A549 (cell line): Measurements from ENCODE around the gene CEP78. TPM values are rescaled to one million over a fixed set of nuclear protein-coding genes. Genes with fewer than 3 reads are reported as not detected.

Experiments used
- ATAC-seq, 2 experiments: fragments of 200-7000 bp in 1 of 2; fragments of >200 bp in 1 of 2; cut with Nextera tagmentation in 1 of 2; cut with Tn5 transposase in 1 of 2; 3 replicates each; pipeline versions ENCODE4 v1.8.0 to v1.9.1; 2018 to 2020; ENCODE audit warnings: mild to moderate bottlenecking in 1 of 2, moderate library complexity in 1 of 2
- CTCF ChIA-PET: fragments of 300-600 bp; sonication (Branson Sonifier 250); formaldehyde crosslinking; extraction: SDS; loops from one replicate; lab custom pipeline; 2021; ENCODE audit warnings: antibody characterized with exemption, inconsistent platforms; lab: Yijun Ruan, JAX
- POLR2A ChIA-PET: fragments of 350-600 bp; formaldehyde crosslinking; extraction: SDS; loops from one replicate; lab custom pipeline; 2021; ENCODE audit warnings: antibody characterized with exemption, inconsistent platforms; lab: Yijun Ruan, JAX
- DNase-seq, 2 experiments: peaks; one replicate each; pipeline versions ENCODE4 v3.0.0 to v3.0.0-alpha.2; 2011 to 2016; ENCODE audit warnings: low read depth in 1 of 2, low spot score in 1 of 2
- FAIRE-seq: peaks from 2 replicates; lab custom pipeline; 2011; peaks lifted over from hg19 to GRCh38; lab: Jason Lieb, UNC
- H3K27ac ChIP-seq, 2 experiments: fragments of >200 bp; sonication (Bioruptor Twin); formaldehyde crosslinking; 3 replicates each; pipeline ENCODE4 v1.5.1; 2016 to 2017
- H3K4me1 ChIP-seq: fragments of >200 bp; sonication (Bioruptor Twin); formaldehyde crosslinking; 3 replicates; pipeline ENCODE4 v1.6.1; 2016
- H3K4me2 ChIP-seq: fragments of >200 bp; sonication (Bioruptor Twin); formaldehyde crosslinking; 3 replicates; pipeline ENCODE4 v1.6.1; 2016
- H3K4me3 ChIP-seq: fragments of >200 bp; sonication (Bioruptor Twin); formaldehyde crosslinking; 3 replicates; pipeline ENCODE4 v1.5.1; 2016
- H3K9me3 ChIP-seq: fragments of >200 bp; sonication (Bioruptor Twin); formaldehyde crosslinking; 3 replicates; pipeline ENCODE4 v1.6.1; 2016
- BHLHE40 ChIP-seq: IDR thresholded peaks from 2 replicates; pipeline ENCODE4 v1.6.1; 2012; ENCODE audit warnings: low read depth, low read length, inconsistent platforms
- CEBPB ChIP-seq, 2 experiments: fragments of >200 bp in 1 of 2; sonication (Bioruptor Twin) in 1 of 2; formaldehyde crosslinking in 1 of 2; IDR thresholded peaks; 2 replicates each; pipeline ENCODE4 v1.6.1; 2012 to 2016
- CHD4 ChIP-seq: fragments of 200-600 bp; sonication (generic); IDR thresholded peaks from 2 replicates; pipeline ENCODE4 v1.6.1; 2016; ENCODE audit warnings: antibody characterized with exemption, mild to moderate bottlenecking, borderline replicate concordance
- EHF ChIP-seq: fragments of 250-450 bp; sonication (Bioruptor Pico); IDR thresholded peaks from 2 replicates; pipeline ENCODE4 v1.5.0; 2020; ENCODE audit warnings: mild to moderate bottlenecking
- EP300 ChIP-seq, 2 experiments: fragments of >200 bp; sonication (Bioruptor Twin); formaldehyde crosslinking; IDR thresholded peaks; 2 replicates in 1 of 2; 3 replicates in 1 of 2; pipeline ENCODE4 v1.6.1; 2016 to 2017
- ESRRA ChIP-seq: fragments of 150-350 bp; IDR thresholded peaks from 2 replicates; pipeline ENCODE4 v1.6.1; 2014; ENCODE audit warnings: mild to moderate bottlenecking, low read length, borderline replicate concordance
- FOSL2 ChIP-seq, 2 experiments: fragments of 450-650 bp in 1 of 2; fragments of >200 bp in 1 of 2; sonication (Bioruptor Twin) in 1 of 2; formaldehyde crosslinking; IDR thresholded peaks; 2 replicates each; pipeline versions ENCODE4 v1.5.0 to v1.6.1; 2016 to 2020; ENCODE audit warnings: mild to moderate bottlenecking in 1 of 2, moderate library complexity in 1 of 2
- FOXS1 ChIP-seq: fragments of 250-450 bp; sonication (Bioruptor Pico); IDR thresholded peaks from 2 replicates; pipeline ENCODE4 v1.5.0; 2020; ENCODE audit warnings: mild to moderate bottlenecking, moderate library complexity
- HOXA7 ChIP-seq: fragments of 250-450 bp; sonication (Bioruptor Pico); IDR thresholded peaks from 2 replicates; pipeline ENCODE4 v1.5.0; 2020; ENCODE audit warnings: mild to moderate bottlenecking, moderate library complexity
- HOXB13 ChIP-seq: fragments of 250-450 bp; sonication (Bioruptor Pico); IDR thresholded peaks from 2 replicates; pipeline ENCODE4 v1.5.0; 2020; ENCODE audit warnings: low read depth, mild to moderate bottlenecking, moderate library complexity
- JUNB ChIP-seq: fragments of >200 bp; sonication (Bioruptor Twin); formaldehyde crosslinking; IDR thresholded peaks from 2 replicates; pipeline ENCODE4 v1.6.1; 2016
- KDM1A ChIP-seq: fragments of 200-600 bp; sonication (generic); IDR thresholded peaks from 2 replicates; pipeline ENCODE4 v1.6.1; 2016; ENCODE audit warnings: low read depth, mild to moderate bottlenecking
- NPAS2 ChIP-seq: fragments of 250-450 bp; sonication (Bioruptor Pico); IDR thresholded peaks from 2 replicates; pipeline ENCODE4 v1.8.0; 2022; ENCODE audit warnings: mild to moderate bottlenecking, moderate library complexity, borderline replicate concordance
- POLR2A ChIP-seq: IDR thresholded peaks from 2 replicates; pipeline ENCODE4 v1.6.1; 2012; ENCODE audit warnings: mild to moderate bottlenecking, low read length
- RNF2 ChIP-seq: fragments of 200-600 bp; sonication (generic); IDR thresholded peaks from 2 replicates; pipeline ENCODE4 v1.6.1; 2016; ENCODE audit warnings: low read depth, mild to moderate bottlenecking, antibody characterized with exemption, moderate library complexity, borderline replicate concordance
- SMC3 ChIP-seq: fragments of >200 bp; sonication (Bioruptor Twin); formaldehyde crosslinking; IDR thresholded peaks from 3 replicates; pipeline ENCODE4 v1.6.1; 2018; ENCODE audit warnings: inconsistent platforms
- SREBF2 ChIP-seq: fragments of 450-650 bp; IDR thresholded peaks from 2 replicates; pipeline ENCODE4 v1.6.1; 2014; ENCODE audit warnings: mild to moderate bottlenecking, moderate library complexity
- TFCP2L1 ChIP-seq: fragments of 250-450 bp; sonication (Bioruptor Pico); IDR thresholded peaks from 2 replicates; pipeline ENCODE4 v1.5.0; 2021; ENCODE audit warnings: mild to moderate bottlenecking
- ZC3H11A ChIP-seq: fragments of 450-650 bp; IDR thresholded peaks from 2 replicates; pipeline ENCODE4 v1.6.1; 2014; ENCODE audit warnings: antibody characterized with exemption, mild to moderate bottlenecking
- ZFP36 ChIP-seq: fragments of 450-650 bp; IDR thresholded peaks from 2 replicates; pipeline ENCODE4 v1.6.1; 2014; ENCODE audit warnings: borderline replicate concordance; ENCODE audit not compliant: partially characterized antibody
- ZNF302 ChIP-seq: fragments of 250-450 bp; sonication (Bioruptor Pico); IDR thresholded peaks from 2 replicates; pipeline ENCODE4 v1.9.0; 2021; ENCODE audit warnings: inconsistent platforms, mild to moderate bottlenecking, moderate library complexity
- WGBS: methylation state at CpG from one replicate; pipeline ENCODE4 v1.1.6; 2017; ENCODE audit errors: missing lambda C conversion rate; 5-methylcytosine and 5-hydroxymethylcytosine counted together
- polyA plus RNA-seq, 4 experiments: library from polyadenylated mRNA; depleted of rRNA in 3 of 4; stranded (reverse); fragments of >200 nt; fragmentation: RNase III in 1 of 4; extraction: RNeasy Plus Mini Kit Qiagen cat#74134 plus additional on column Dnase treatment in 1 of 4; gene quantifications; 2 replicates in 3 of 4; 3 replicates in 1 of 4; pipeline ENCODE4 v1.2.3, GENCODE V29; 2011 to 2017
- TF ChIP-seq, protein P1 (sequence below): fragments of >200 bp; sonication (Bioruptor Twin); formaldehyde crosslinking; IDR thresholded peaks from 3 replicates; pipeline ENCODE4 v1.5.1; 2016
- TF ChIP-seq, protein P2 (sequence below): fragments of >200 bp; sonication (Bioruptor Twin); formaldehyde crosslinking; IDR thresholded peaks from 3 replicates; pipeline ENCODE4 v1.6.1; 2016
- TF ChIP-seq, protein P3 (sequence below): IDR thresholded peaks from 2 replicates; pipeline ENCODE4 v1.6.1; 2012; ENCODE audit warnings: low read depth, borderline replicate concordance
- TF ChIP-seq, protein P4 (sequence below): fragments of 250-450 bp; sonication (Bioruptor Pico); IDR thresholded peaks from 2 replicates; pipeline ENCODE4 v1.5.0; 2020; ENCODE audit warnings: low read depth, mild to moderate bottlenecking, moderate library complexity
- TF ChIP-seq, protein P5 (sequence below): fragments of 450-650 bp; IDR thresholded peaks from 2 replicates; pipeline ENCODE4 v1.6.1; 2014; ENCODE audit warnings: antibody characterized with exemption

Gene CEP78
- polyA plus RNA-seq, 2 of the 4 experiments (the other 2 are of a cell fraction), result 16.5 to 28.9 TPM

DNA sequence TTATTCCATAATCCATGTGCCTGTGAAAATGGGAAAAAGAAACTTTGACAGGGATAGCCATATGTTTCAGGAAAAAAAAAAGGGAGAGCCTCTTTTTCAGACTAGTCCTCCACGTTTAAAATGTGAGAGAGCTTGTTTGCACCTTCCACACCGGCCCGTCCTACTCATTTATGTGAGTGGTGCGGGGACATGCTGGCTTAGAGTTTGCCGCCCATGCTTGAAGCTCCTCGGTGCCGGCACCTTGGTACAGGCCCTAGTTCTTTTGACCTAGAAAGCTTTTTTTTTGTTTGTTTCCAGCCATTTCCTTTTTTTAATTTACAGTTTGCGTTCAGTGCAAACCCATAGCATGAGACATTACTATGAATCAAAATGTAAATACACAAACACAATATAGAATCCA is 88.8 kb downstream of the CEP78 start:
- H3K4me3 ChIP-seq, result no peak overlapping the region
- CTCF ChIA-PET, result interaction anchor here (0.7 to 1.0 kb wide), 2 partner anchors 10 to 20 kb away, joined by 3 read pairs; no protein-coding TSS in a partner anchor
- no peaks in the 10 kb centered on the region for H3K9me3 ChIP-seq
- H3K27ac ChIP-seq, result no peak overlapping the region
- TF ChIP-seq FOXS1 (CRISPR knock-in tag) (no peak), EP300 (IDR thresholded peaks at IDR 0.05) (no peak), RNF2 (no peak), FOSL2 (IDR thresholded peaks at IDR 0.05) (no peak), FOSL2 (CRISPR knock-in tag; IDR thresholded peaks at IDR 0.05) (no peak), ESRRA (no peak), CHD4 (no peak), NPAS2 (CRISPR knock-in tag) (no peak), SMC3 (no peak), ZFP36 (no peak), ZNF302 (CRISPR knock-in tag) (no peak), ZC3H11A (no peak), SREBF2 (no peak), BHLHE40 (no peak)
- TF ChIP-seq, protein P1, sequence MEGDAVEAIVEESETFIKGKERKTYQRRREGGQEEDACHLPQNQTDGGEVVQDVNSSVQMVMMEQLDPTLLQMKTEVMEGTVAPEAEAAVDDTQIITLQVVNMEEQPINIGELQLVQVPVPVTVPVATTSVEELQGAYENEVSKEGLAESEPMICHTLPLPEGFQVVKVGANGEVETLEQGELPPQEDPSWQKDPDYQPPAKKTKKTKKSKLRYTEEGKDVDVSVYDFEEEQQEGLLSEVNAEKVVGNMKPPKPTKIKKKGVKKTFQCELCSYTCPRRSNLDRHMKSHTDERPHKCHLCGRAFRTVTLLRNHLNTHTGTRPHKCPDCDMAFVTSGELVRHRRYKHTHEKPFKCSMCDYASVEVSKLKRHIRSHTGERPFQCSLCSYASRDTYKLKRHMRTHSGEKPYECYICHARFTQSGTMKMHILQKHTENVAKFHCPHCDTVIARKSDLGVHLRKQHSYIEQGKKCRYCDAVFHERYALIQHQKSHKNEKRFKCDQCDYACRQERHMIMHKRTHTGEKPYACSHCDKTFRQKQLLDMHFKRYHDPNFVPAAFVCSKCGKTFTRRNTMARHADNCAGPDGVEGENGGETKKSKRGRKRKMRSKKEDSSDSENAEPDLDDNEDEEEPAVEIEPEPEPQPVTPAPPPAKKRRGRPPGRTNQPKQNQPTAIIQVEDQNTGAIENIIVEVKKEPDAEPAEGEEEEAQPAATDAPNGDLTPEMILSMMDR, result no peak
- TF ChIP-seq, protein P2, sequence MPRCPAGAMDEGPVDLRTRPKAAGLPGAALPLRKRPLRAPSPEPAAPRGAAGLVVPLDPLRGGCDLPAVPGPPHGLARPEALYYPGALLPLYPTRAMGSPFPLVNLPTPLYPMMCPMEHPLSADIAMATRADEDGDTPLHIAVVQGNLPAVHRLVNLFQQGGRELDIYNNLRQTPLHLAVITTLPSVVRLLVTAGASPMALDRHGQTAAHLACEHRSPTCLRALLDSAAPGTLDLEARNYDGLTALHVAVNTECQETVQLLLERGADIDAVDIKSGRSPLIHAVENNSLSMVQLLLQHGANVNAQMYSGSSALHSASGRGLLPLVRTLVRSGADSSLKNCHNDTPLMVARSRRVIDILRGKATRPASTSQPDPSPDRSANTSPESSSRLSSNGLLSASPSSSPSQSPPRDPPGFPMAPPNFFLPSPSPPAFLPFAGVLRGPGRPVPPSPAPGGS, result no peak
- TF ChIP-seq, protein P3, sequence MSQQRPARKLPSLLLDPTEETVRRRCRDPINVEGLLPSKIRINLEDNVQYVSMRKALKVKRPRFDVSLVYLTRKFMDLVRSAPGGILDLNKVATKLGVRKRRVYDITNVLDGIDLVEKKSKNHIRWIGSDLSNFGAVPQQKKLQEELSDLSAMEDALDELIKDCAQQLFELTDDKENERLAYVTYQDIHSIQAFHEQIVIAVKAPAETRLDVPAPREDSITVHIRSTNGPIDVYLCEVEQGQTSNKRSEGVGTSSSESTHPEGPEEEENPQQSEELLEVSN, result no peak
- 94% methylated on average over 8 of the region's 8 CpGs for WGBS
- no peak for FAIRE-seq
- ATAC-seq, result no peak
- H3K4me2 ChIP-seq, result no peak overlapping the region
- H3K4me1 ChIP-seq, result no peaks in the 10 kb centered on the region
- no peak for DNase-seq
- POLR2A ChIA-PET, result interaction anchor here (1.0 kb wide), 1 partner anchor 28 kb away, joined by 4 read pairs; the partner anchor contains the start of gene PSAT1

DNA sequence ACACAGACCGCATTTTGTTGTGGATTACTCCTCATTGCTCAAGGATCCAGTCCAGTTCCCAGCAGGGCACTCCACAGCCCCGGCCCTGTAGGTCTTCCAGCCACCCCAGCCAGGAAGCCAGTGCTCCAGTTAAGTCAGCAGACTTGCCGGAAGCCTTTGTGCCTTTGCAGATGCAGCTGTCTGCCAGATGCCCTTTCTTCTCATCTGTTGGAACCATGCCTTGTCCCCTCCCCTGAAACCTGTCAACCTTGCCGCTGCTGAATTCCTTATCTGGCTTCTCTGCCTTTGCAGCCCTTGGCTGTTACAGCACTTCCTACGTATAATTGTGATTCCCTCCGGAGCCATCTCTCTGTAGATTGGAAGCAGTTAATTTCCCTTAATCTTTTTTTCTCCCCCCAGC is 89.5 kb downstream of the CEP78 start:
- POLR2A ChIA-PET, result interaction anchor here (1.0 kb wide), 1 partner anchor 29 kb away, joined by 4 read pairs; the partner anchor contains the start of gene PSAT1
- FAIRE-seq (no peak), DNase-seq (no peak), ATAC-seq (no peak)
- 97% methylated on average over 6 of the region's 6 CpGs for WGBS
- H3K4me3 ChIP-seq, result no peak overlapping the region
- H3K9me3 ChIP-seq, result no peaks in the 10 kb centered on the region
- no peak for TF ChIP-seq POLR2A
- TF ChIP-seq EHF, result no peak
- TF ChIP-seq, protein P3, result no peak
- no peak for TF ChIP-seq TFCP2L1 (CRISPR knock-in tag)
- TF ChIP-seq EP300 (IDR thresholded peaks at IDR 0.05), result no peak
- TF ChIP-seq HOXB13 (CRISPR knock-in tag), result no peak
- TF ChIP-seq JUNB, result no peak
- no peak for TF ChIP-seq CEBPB (IDR thresholded peaks at IDR 0.05)
- TF ChIP-seq CHD4, result no peak
- TF ChIP-seq, protein P4, sequence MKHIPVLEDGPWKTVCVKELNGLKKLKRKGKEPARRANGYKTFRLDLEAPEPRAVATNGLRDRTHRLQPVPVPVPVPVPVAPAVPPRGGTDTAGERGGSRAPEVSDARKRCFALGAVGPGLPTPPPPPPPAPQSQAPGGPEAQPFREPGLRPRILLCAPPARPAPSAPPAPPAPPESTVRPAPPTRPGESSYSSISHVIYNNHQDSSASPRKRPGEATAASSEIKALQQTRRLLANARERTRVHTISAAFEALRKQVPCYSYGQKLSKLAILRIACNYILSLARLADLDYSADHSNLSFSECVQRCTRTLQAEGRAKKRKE (CRISPR knock-in tag), result no peak
- TF ChIP-seq, protein P5, sequence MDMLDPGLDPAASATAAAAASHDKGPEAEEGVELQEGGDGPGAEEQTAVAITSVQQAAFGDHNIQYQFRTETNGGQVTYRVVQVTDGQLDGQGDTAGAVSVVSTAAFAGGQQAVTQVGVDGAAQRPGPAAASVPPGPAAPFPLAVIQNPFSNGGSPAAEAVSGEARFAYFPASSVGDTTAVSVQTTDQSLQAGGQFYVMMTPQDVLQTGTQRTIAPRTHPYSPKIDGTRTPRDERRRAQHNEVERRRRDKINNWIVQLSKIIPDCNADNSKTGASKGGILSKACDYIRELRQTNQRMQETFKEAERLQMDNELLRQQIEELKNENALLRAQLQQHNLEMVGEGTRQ, result no peak
- no peak for TF ChIP-seq FOXS1 (CRISPR knock-in tag)
- no peak for TF ChIP-seq RNF2
- no peak for TF ChIP-seq KDM1A
- TF ChIP-seq HOXA7 (CRISPR knock-in tag), result no peak
- H3K27ac ChIP-seq, result no peak overlapping the region
- CTCF ChIA-PET, result interaction anchor here (1.0 kb wide), 1 partner anchor 10 kb away, joined by 3 read pairs; no protein-coding TSS in a partner anchor
- no peaks in the 10 kb centered on the region for H3K4me1 ChIP-seq
- no peak overlapping the region for H3K4me2 ChIP-seq
